K562 (cell line): ENCODE data around the gene SCYGR1. TPM values are rescaled to one million over a fixed set of nuclear protein-coding genes. Genes with fewer than 3 reads are reported as not detected.

Source experiments
- ATAC-seq: fragments of 200-7000 bp; cut with Tn5 transposase; 3 replicates; pipeline ENCODE4 v1.9.1; 2020; ENCODE audit warnings: moderate library complexity
- BruUV-seq: library from RNA; stranded (reverse); fragments of 400-500 nt; replicated peaks from 2 replicates; lab custom pipeline; 2021; lab: Mats Ljungman, UMichigan
- CTCF ChIA-PET: fragments of 300-600 bp; formaldehyde crosslinking; extraction: SDS; loops from one replicate; lab custom pipeline; 2021; ENCODE audit warnings: low intra/inter-chr PET ratio; lab: Yijun Ruan, JAX
- POLR2A ChIA-PET: fragments of 300-600, 350-650 bp; sonication (Branson Sonifier 250); formaldehyde crosslinking; extraction: SDS; loops from one replicate; lab custom pipeline; 2021; ENCODE audit warnings: antibody characterized with exemption, inconsistent platforms; lab: Yijun Ruan, JAX
- DNase-seq, 4 experiments: peaks; one replicate each; pipeline versions ENCODE4 v3.0.0 to v3.0.0-alpha.2; 2011 to 2018; ENCODE audit warnings: low spot score in 3 of 4, mixed read lengths in 3 of 4; ENCODE audit errors: extremely low read depth in 1 of 4
- FAIRE-seq: peaks from 2 replicates; lab custom pipeline; 2011; peaks lifted over from hg19 to GRCh38; lab: Jason Lieb, UNC
- H2AFZ ChIP-seq: 2 replicates; pipeline ENCODE4 v1.6.0; 2011; ENCODE audit warnings: low read depth, low read length, control low read depth, inconsistent platforms
- H3K27ac ChIP-seq: fragments of 200-600 bp; 3 replicates; pipeline ENCODE4 v1.8.0; 2011; ENCODE audit warnings: low read depth, mild to moderate bottlenecking, control low read depth, inconsistent platforms, low read length, moderate library complexity, mixed read lengths; ENCODE audit errors: extremely low read depth
- H3K27me3 ChIP-seq, 2 experiments: fragments of 300-600 bp in 1 of 2; 2 replicates in 1 of 2; 3 replicates in 1 of 2; pipeline versions ENCODE4 v1.6.0 to v1.8.0; 2011; ENCODE audit warnings: inconsistent platforms in 2 of 2, low read length in 2 of 2, mild to moderate bottlenecking in 1 of 2, mixed read lengths in 1 of 2, moderate library complexity in 1 of 2; ENCODE audit not compliant: control insufficient read depth in 2 of 2, insufficient read depth in 2 of 2
- H3K36me3 ChIP-seq: fragments of 300-600 bp; 3 replicates; pipeline ENCODE4 v1.8.0; 2011; ENCODE audit warnings: mild to moderate bottlenecking, low read length, inconsistent platforms; ENCODE audit not compliant: control insufficient read depth, insufficient read depth
- H3K4me1 ChIP-seq, 2 experiments: fragments of 200-600 bp in 1 of 2; replicated peaks in 1 of 2; 2 replicates in 1 of 2; 3 replicates in 1 of 2; pipeline versions ENCODE4 v1.5.1 to v1.8.0; 2011; ENCODE audit warnings: inconsistent platforms in 2 of 2, low read length in 2 of 2, mild to moderate bottlenecking in 1 of 2, mixed read lengths in 1 of 2, moderate library complexity in 1 of 2; ENCODE audit not compliant: control insufficient read depth in 2 of 2, insufficient read depth in 2 of 2
- H3K4me2 ChIP-seq: 2 replicates; pipeline ENCODE4 v1.6.1; 2011; ENCODE audit warnings: low read length, control low read depth, inconsistent platforms, mixed read lengths; ENCODE audit not compliant: insufficient read depth
- H3K4me3 ChIP-seq: fragments of 200-600 bp; sonication (generic), shearing (Covaris generic); 2 replicates; pipeline ENCODE4 v1.5.1; 2016; ENCODE audit warnings: control low read depth, inconsistent platforms
- H3K79me2 ChIP-seq: fragments of 200-600 bp; 3 replicates; pipeline ENCODE4 v1.8.0; 2011; ENCODE audit warnings: low read length, inconsistent platforms; ENCODE audit not compliant: control insufficient read depth, insufficient read depth
- H3K9ac ChIP-seq, 2 experiments: 2 replicates each; pipeline versions ENCODE4 v1.6.0 to v1.6.1; 2011; ENCODE audit warnings: low read depth in 2 of 2, low read length in 2 of 2, control low read depth in 1 of 2, inconsistent platforms in 1 of 2, mild to moderate bottlenecking in 1 of 2, mixed read lengths in 1 of 2; ENCODE audit not compliant: insufficient read depth in 1 of 2
- H3K9me1 ChIP-seq: one replicate; pipeline ENCODE4 v1.6.0; 2011; ENCODE audit warnings: inconsistent platforms, mild to moderate bottlenecking, low read length, moderate library complexity; ENCODE audit not compliant: control insufficient read depth, insufficient read depth
- H3K9me3 ChIP-seq: replicated peaks from 2 replicates; pipeline ENCODE4 v1.5.1; 2011; ENCODE audit warnings: low read depth, low read length, inconsistent platforms; ENCODE audit not compliant: control insufficient read depth, insufficient read depth
- H4K20me1 ChIP-seq: replicated peaks from 2 replicates; pipeline ENCODE4 v1.6.1; 2011; ENCODE audit warnings: low read length, inconsistent platforms, mixed read lengths; ENCODE audit not compliant: control insufficient read depth, insufficient read depth
- ATF2 ChIP-seq: sonication (generic); formaldehyde crosslinking; IDR thresholded peaks from 2 replicates; pipeline ENCODE4 v1.8.1; 2022; ENCODE audit warnings: missing genetic modification reagents
- LCOR ChIP-seq: sonication (generic); formaldehyde crosslinking; IDR thresholded peaks from 2 replicates; pipeline ENCODE4 v1.8.0; 2022; ENCODE audit warnings: mild to moderate bottlenecking, missing genetic modification reagents
- MXI1 ChIP-seq: IDR thresholded peaks from 2 replicates; pipeline ENCODE4 v1.6.1; 2011; ENCODE audit warnings: low read depth, mild to moderate bottlenecking, improper control_type of control experiment, low read length
- NR4A1 ChIP-seq, 2 experiments: fragments of 250-450 bp in 1 of 2; fragments of 450-650 bp in 1 of 2; sonication (Bioruptor Pico) in 1 of 2; IDR thresholded peaks; 2 replicates each; pipeline versions ENCODE4 v1.4.0 to v1.6.1; 2016 to 2020; ENCODE audit warnings: mild to moderate bottlenecking in 2 of 2, missing compliant biosample characterization in 1 of 2, missing genetic modification characterization in 1 of 2, moderate library complexity in 1 of 2
- SMARCA4 ChIP-seq: fragments of 450-650 bp; IDR thresholded peaks from 2 replicates; pipeline ENCODE4 v1.6.1; 2016
- SRSF1 ChIP-seq: fragments of 200-400 bp; formaldehyde crosslinking; IDR thresholded peaks from 2 replicates; pipeline ENCODE4 v1.6.1; 2017; ENCODE audit warnings: mild to moderate bottlenecking, low read depth, low read length, moderate library complexity
- ZBTB2 ChIP-seq: fragments of 450-650 bp; IDR thresholded peaks from 2 replicates; pipeline ENCODE4 v1.6.1; 2016; ENCODE audit warnings: antibody characterized with exemption
- ZBTB7A ChIP-seq: IDR thresholded peaks from 2 replicates; pipeline ENCODE4 v1.6.1; 2011; ENCODE audit warnings: low read depth, mild to moderate bottlenecking, low read length, moderate library complexity, borderline replicate concordance; ENCODE audit not compliant: control insufficient read depth
- ZNF133 ChIP-seq: fragments of 250-450 bp; sonication (Bioruptor Pico); IDR thresholded peaks from 2 replicates; pipeline ENCODE4 v1.4.0; 2020; ENCODE audit warnings: mild to moderate bottlenecking
- ZNF239 ChIP-seq: fragments of 250-450 bp; sonication (Bioruptor Pico); IDR thresholded peaks from 2 replicates; pipeline ENCODE4 v1.4.0; 2020; ENCODE audit warnings: mild to moderate bottlenecking
- ZNF445 ChIP-seq: fragments of 250-450 bp; sonication (Bioruptor Pico); IDR thresholded peaks from 2 replicates; pipeline ENCODE4 v1.4.0; 2020; ENCODE audit warnings: low read depth, mild to moderate bottlenecking, moderate library complexity
- WGBS: fragments of 100-300 bp; shearing (Covaris generic); methylation state at CpG from one replicate; pipeline ENCODE4 v1.1.6; 2016; ENCODE audit warnings: low coverage, mixed read lengths; ENCODE audit not compliant: insufficient coverage; ENCODE audit errors: missing lambda C conversion rate; 5-methylcytosine and 5-hydroxymethylcytosine counted together
- in situ Hi-C: fragments of 300-500 bp; cut with MboI; formaldehyde crosslinking; loops from 4 replicates; pipeline ENCODE4 v1.15.0; 2018; ENCODE audit warnings: inconsistent platforms, mixed read lengths
- intact Hi-C: fragments of 100-400 bp; cut with micrococcal nuclease; formaldehyde crosslinking; loops from 2 replicates; pipeline ENCODE4 v1.14.2; 2022
- polyA plus RNA-seq, 8 experiments: library from polyadenylated mRNA; depleted of rRNA in 4 of 8; stranded (reverse) in 5 of 8; unstranded in 3 of 8; fragments of >200 nt; fragmentation: Nextera tagmentation in 2 of 8; fragmentation: Illumina TruSeq in 1 of 8; extraction: Ambion mirVana in 2 of 8; extraction: Trizol in 1 of 8; gene quantifications; 2 replicates each; pipeline versions ENCODE4 v1.2.1 to v1.2.3, GENCODE V29; 2011 to 2014; ENCODE audit warnings: inconsistent platforms in 1 of 8, missing spikeins in 1 of 8
- total RNA-seq, 7 experiments: library from RNA; depleted of rRNA in 6 of 7; stranded (reverse); fragments of >200 nt in 6 of 7; fragmentation: Illumina TruSeq in 2 of 7; extraction: Trizol in 2 of 7; gene quantifications; 2 replicates each; pipeline versions ENCODE4 v1.2.1 to v1.2.3, GENCODE V29; 2011 to 2021; ENCODE audit warnings: low replicate concordance in 1 of 7
- TF ChIP-seq, protein P1 (sequence below): fragments of 250-450 bp; sonication (Bioruptor Pico); IDR thresholded peaks from 2 replicates; pipeline ENCODE4 v1.5.0; 2021

The SCYGR1 gene
- total and polyA plus RNA-seq, 9 of the 15 experiments (the other 6 are each of a cell fraction or from before 2014, with no cell fraction given): not detected

- in situ Hi-C loops (no loop called here), intact Hi-C loops (no loop called here)
- Histone ChIP-seq H3K9me3 (no peaks in the 10 kb centered on the region), H3K4me3 (no peak overlapping the region), H2AFZ (no peak overlapping the region), H3K9ac (no peak overlapping the region), H4K20me1 (no peaks in the 10 kb centered on the region), H3K4me2 (no peak overlapping the region), H3K4me1 (no peaks in the 10 kb centered on the region), H3K27me3 (no peaks in the 10 kb centered on the region), H3K27ac (no peak overlapping the region), H3K79me2 (no peaks in the 10 kb centered on the region), H3K9me1 (no peaks in the 10 kb centered on the region), H3K36me3 (peaks cover 34% of the 10 kb centered on the region; the same call in 2 of the 3 replicates)
- no peak for TF ChIP-seq ATF2
- TF ChIP-seq, protein P1, sequence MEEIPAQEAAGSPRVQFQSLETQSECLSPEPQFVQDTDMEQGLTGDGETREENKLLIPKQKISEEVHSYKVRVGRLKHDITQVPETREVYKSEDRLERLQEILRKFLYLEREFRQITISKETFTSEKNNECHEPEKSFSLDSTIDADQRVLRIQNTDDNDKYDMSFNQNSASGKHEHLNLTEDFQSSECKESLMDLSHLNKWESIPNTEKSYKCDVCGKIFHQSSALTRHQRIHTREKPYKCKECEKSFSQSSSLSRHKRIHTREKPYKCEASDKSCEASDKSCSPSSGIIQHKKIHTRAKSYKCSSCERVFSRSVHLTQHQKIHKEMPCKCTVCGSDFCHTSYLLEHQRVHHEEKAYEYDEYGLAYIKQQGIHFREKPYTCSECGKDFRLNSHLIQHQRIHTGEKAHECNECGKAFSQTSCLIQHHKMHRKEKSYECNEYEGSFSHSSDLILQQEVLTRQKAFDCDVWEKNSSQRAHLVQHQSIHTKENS: no peak
- TF ChIP-seq ZBTB7A: no peak
- no peak for TF ChIP-seq ZBTB2
- TF ChIP-seq NR4A1 (CRISPR knock-in tag; IDR thresholded peaks at IDR 0.05): no peak
- no peak for TF ChIP-seq NR4A1 (tag; IDR thresholded peaks at IDR 0.05)
- no peak for TF ChIP-seq MXI1
- TF ChIP-seq ZNF445: no peak
- no peak for TF ChIP-seq ZNF239 (CRISPR knock-in tag)
- no peak for TF ChIP-seq SMARCA4
- TF ChIP-seq LCOR (CRISPR knock-in tag): no peak
- no peak for TF ChIP-seq ZNF133 (CRISPR knock-in tag)
- no peak for TF ChIP-seq SRSF1
- no TSS peak for BruUV-seq
- ATAC-seq: no peak
- DNase-seq: no peak
- 68% methylated on average over 6 of the region's 6 CpGs for WGBS
- no peak for FAIRE-seq
- CTCF ChIA-PET: no interaction called here
- POLR2A ChIA-PET: no interaction called here
Observed at GRCh38 chr2:227340106-227340505, 47.6 kb downstream of the SCYGR1 start.
